ENCODE data around the gene IL13RA2.

IL13RA2 gene

DNA sequence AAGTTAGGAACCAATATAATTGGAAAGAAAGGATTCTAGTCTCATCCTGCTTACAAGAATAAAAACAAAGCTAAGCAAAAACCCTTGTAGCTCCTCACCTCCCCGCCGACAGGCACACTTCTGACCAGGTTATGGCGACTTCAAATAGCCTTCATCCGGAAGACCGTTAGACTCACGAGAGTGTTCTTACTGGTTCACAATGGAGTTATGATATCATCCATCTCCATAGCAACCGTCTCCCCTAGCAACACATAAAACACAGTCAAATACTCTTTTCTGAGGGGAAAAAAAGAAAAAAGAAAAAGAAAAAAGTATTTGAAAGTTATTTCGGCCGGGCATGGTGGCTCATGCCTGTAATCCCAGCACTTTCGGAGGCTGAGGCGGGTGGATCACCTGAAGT is at the start of gene IL13RA2:
TSS of gene IL13RA2 (minus strand) at position 162 of the 400 bp plus-strand sequence. CDS start 347 bp downstream, outside the sequence.
- no peak for DNase-seq

GRCh38 chrX:115065304-115065703 is 47.9 kb upstream of the IL13RA2 start:
- DNase-seq: no peak

- no peak for DNase-seq
These were observed 42.6 kb upstream of the IL13RA2 start for GRCh38 chrX:115060013-115060412.

DNA sequence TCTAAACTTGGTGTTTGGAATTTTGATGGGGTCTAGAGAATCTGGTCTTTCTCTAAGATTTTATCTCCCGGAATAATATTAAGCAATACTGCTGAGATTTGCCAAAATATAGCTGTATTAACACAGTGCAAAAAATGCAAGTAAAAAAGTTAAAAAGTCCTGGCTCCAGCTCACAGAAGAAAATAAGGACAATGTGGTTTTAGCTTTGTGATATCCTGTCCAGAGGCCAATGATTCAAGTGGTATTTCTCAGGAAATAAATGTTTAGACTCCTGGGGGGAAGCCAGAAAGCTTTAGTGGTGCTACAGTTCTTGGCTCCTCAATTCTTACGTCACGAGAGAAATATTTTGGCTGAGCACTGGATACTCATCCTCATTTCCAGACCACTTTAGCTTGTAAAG is 40.9 kb upstream of the IL13RA2 start:
- DNase-seq: no peak

GRCh38 chrX:115054876-115055275 is 37.5 kb upstream of the IL13RA2 start:
- no peak for DNase-seq

DNA sequence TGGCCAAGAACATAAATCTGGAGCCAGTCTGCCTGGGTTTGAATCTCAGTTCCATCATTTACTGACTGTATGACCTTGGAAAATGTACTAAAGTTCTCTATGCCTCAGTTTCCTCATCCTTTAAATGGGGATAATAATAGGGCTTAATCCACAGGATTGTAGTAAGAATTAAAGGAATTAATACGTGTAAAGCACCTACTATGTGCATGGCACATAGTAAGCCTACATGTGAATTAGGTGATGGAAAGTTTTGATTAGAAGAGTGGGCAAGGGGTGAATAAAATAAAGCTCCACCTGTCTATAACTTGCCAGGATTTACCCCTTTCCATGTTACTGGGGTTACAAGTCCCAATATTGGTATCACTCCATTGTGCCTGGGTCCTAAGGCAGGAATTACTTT is 35.8 kb upstream of the IL13RA2 start:
- no peak for DNase-seq

DNA sequence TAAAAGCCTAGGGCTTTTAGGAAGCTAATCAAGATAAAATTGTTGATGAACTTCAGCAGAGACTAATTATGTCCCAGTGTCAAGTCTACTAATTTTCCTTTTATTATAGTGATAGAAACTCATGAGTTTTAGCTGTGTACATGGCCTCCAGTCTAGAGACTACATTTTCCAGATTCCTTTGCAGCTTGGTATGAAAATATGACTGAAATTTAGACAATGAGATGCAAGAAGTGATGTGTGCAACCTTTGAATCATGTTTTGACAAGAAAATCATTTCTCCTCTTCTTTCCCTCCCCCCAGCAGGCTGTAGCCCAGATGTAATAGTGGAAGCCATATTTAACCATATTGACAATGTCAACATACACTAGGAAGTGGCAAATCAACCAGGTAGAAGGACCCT is 30.3 kb upstream of the IL13RA2 start:
- no peak for DNase-seq

GRCh38 chrX:115047181-115047580 is 29.8 kb upstream of the IL13RA2 start:
- no peak for DNase-seq

- no peak for DNase-seq
These were observed 23.0 kb upstream of the IL13RA2 start for GRCh38 chrX:115040417-115040816.

GRCh38 chrX:115038406-115038805 is 21.0 kb upstream of the IL13RA2 start:
- no peak for DNase-seq

DNA sequence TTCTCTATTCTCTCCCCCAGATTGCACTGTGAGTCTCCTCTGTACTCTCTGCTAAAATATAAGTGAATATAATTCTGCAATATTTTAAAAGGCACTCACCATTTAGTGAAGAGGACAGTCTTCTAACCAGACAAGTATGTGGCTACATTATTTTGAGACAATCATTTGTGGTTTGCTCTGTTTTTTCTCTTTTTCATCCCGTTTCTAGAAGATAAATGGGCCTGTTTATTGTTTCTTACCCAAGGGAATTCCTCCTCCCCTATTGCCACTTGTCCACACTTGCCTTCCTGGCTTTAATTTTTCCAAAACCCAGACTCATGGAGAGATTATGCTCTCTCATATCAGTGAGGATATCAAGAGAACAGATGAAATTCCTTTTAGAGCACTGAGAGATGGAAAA is 18.6 kb upstream of the IL13RA2 start:
- no peak for DNase-seq

GRCh38 chrX:115031989-115032388 is 14.6 kb upstream of the IL13RA2 start:
- no peak for DNase-seq

DNA sequence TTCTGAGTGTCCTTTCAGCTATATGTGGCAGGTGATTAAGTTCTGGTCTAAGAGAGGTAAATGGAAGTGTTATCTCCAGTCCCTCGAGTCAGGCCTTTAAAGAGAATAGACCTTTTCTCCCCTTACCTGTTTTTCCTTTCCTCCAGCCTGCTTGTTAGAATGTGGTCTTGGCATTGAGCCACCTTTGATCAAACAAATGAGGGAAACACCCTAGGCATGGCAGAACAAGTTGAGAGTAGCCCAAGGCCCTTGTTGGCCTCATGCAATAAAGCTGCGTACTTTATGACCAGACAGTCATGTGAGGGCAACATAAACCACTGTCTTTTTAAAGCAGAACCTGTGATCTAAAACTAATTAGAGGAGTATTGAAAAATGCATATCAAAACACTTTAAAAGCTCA is 13.2 kb upstream of the IL13RA2 start:
- no peak for DNase-seq

GRCh38 chrX:115029869-115030570 is 12.6 kb upstream of the IL13RA2 start:
- no peak for DNase-seq

- DNase-seq: no peak
These were observed 12.0 kb upstream of the IL13RA2 start for GRCh38 chrX:115029440-115029839.

GRCh38 chrX:115023811-115024210 is 6.4 kb upstream of the IL13RA2 start:
- DNase-seq: no peak

- no peak for DNase-seq
These were observed 5.7 kb upstream of the IL13RA2 start for GRCh38 chrX:115023139-115023538.

- no peak for DNase-seq
These were observed 3.7 kb upstream of the IL13RA2 start for GRCh38 chrX:115021121-115021520.

GRCh38 chrX:115018944-115019343 is 1.5 kb upstream of the IL13RA2 start:
- DNase-seq: no peak

- no peak for DNase-seq
These were observed 728 bp upstream of the IL13RA2 start for GRCh38 chrX:115018040-115018647.

DNA sequence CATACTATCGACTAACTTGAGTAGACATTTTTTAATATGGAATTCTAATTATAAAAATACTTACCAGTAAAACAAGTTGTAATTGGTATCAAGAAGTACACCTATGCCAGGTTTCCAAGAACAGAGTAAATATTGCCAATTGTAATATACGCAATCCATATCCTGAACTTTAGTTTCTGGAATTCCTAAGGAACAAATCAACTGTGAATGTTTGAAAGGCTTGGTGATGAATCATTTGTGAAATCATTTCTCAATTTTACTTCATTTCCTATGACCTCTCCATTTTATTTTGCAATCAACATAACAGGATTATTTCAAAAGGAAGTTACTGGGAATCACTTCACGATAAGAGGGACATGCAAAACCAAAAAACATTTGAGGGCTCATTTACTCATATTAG is 3.7 kb downstream of the IL13RA2 start:
- no peak for DNase-seq

DNA sequence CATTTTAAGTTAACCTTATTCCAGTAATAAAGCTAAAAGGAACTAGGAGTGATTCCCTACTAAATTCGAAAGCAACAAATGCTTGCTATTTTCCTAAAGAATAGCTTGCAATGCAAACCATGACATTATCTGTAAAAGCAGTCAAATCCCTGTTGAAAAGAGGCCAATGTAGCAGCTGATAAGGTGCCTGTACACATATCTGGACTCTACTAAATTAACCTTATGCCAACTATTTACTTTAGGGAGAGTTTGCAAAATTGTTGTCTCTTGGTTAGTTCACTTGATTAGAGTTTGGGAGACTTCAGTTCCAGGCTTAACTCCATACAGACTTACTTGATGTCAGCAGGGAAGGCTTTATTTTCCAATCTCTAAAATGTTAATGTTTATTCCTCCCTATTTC is 6.0 kb downstream of the IL13RA2 start:
- DNase-seq: no peak

GRCh38 chrX:114999906-115000305 is 17.5 kb downstream of the IL13RA2 start:
- no peak for DNase-seq

- DNase-seq: no peak
These were observed 19.6 kb downstream of the IL13RA2 start for GRCh38 chrX:114997779-114998178.
